Parathyroid adenoma (tissue), 2 donors: ENCODE measurements around the gene DPH7.
A peak's percentile ranks its signal among the peaks of the same experiment; 100 is the strongest.

Experiments
- H2AFZ ChIP-seq: fragments of 300-600 bp; sonication (generic); one replicate; pipeline ENCODE4 v1.7.0; 2017; ENCODE audit warnings: antibody characterized with exemption, mild to moderate bottlenecking
- H3K27ac ChIP-seq: fragments of 300-600 bp; sonication (generic); one replicate; pipeline ENCODE4 v1.7.0; 2017
- H3K27me3 ChIP-seq: fragments of 300-600 bp; sonication (generic); one replicate; pipeline ENCODE4 v1.7.0; 2017; ENCODE audit warnings: low read length; ENCODE audit not compliant: control insufficient read depth, insufficient read depth
- H3K36me3 ChIP-seq: fragments of 300-600 bp; sonication (generic); one replicate; pipeline ENCODE4 v1.7.0; 2017; ENCODE audit warnings: low read length; ENCODE audit not compliant: control insufficient read depth, insufficient read depth
- H3K4me1 ChIP-seq: fragments of 300-600 bp; sonication (generic); one replicate; pipeline ENCODE4 v1.7.0; 2017; ENCODE audit warnings: control low read depth
- H3K4me2 ChIP-seq: fragments of 300-600 bp; sonication (generic); one replicate; pipeline ENCODE4 v1.7.0; 2017; ENCODE audit warnings: low read length
- H3K4me3 ChIP-seq: fragments of 300-600 bp; sonication (generic); one replicate; pipeline ENCODE4 v1.7.0; 2017; ENCODE audit warnings: low read depth, low read length
- H3K79me2 ChIP-seq: fragments of 300-600 bp; sonication (generic); one replicate; pipeline ENCODE4 v1.7.0; 2017; ENCODE audit warnings: control low read depth
- H3K9ac ChIP-seq: fragments of 300-600 bp; sonication (generic); one replicate; pipeline ENCODE4 v1.7.0; 2017; ENCODE audit warnings: mild to moderate bottlenecking
- H3K9me3 ChIP-seq: fragments of 300-600 bp; sonication (generic); one replicate; pipeline ENCODE4 v1.7.0; 2017; ENCODE audit warnings: low read length; ENCODE audit not compliant: control insufficient read depth
- TF ChIP-seq, protein P1 (sequence below): fragments of 300-600 bp; sonication (generic); IDR thresholded peaks from one replicate; pipeline ENCODE4 v1.7.0; 2017; ENCODE audit warnings: antibody characterized with exemption, mild to moderate bottlenecking
- donor health status: primary hyperparathyroidism.

Gene DPH7

GRCh38 chr9:137592767-137593166 lies 14.0 kb upstream of the DPH7 start:
- TF ChIP-seq, protein P1, sequence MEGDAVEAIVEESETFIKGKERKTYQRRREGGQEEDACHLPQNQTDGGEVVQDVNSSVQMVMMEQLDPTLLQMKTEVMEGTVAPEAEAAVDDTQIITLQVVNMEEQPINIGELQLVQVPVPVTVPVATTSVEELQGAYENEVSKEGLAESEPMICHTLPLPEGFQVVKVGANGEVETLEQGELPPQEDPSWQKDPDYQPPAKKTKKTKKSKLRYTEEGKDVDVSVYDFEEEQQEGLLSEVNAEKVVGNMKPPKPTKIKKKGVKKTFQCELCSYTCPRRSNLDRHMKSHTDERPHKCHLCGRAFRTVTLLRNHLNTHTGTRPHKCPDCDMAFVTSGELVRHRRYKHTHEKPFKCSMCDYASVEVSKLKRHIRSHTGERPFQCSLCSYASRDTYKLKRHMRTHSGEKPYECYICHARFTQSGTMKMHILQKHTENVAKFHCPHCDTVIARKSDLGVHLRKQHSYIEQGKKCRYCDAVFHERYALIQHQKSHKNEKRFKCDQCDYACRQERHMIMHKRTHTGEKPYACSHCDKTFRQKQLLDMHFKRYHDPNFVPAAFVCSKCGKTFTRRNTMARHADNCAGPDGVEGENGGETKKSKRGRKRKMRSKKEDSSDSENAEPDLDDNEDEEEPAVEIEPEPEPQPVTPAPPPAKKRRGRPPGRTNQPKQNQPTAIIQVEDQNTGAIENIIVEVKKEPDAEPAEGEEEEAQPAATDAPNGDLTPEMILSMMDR = no peak
- Histone ChIP-seq H3K4me3 (no peak overlapping the region), H2AFZ (no peak overlapping the region), H3K36me3 (no peaks in the 10 kb centered on the region), H3K27ac (no peak overlapping the region), H3K27me3 (no peaks in the 10 kb centered on the region), H3K79me2 (no peaks in the 10 kb centered on the region), H3K4me2 (no peak overlapping the region), H3K9ac (no peak overlapping the region), H3K9me3 (no peaks in the 10 kb centered on the region), H3K4me1 (peaks cover 4% of the 10 kb centered on the region)

DNA sequence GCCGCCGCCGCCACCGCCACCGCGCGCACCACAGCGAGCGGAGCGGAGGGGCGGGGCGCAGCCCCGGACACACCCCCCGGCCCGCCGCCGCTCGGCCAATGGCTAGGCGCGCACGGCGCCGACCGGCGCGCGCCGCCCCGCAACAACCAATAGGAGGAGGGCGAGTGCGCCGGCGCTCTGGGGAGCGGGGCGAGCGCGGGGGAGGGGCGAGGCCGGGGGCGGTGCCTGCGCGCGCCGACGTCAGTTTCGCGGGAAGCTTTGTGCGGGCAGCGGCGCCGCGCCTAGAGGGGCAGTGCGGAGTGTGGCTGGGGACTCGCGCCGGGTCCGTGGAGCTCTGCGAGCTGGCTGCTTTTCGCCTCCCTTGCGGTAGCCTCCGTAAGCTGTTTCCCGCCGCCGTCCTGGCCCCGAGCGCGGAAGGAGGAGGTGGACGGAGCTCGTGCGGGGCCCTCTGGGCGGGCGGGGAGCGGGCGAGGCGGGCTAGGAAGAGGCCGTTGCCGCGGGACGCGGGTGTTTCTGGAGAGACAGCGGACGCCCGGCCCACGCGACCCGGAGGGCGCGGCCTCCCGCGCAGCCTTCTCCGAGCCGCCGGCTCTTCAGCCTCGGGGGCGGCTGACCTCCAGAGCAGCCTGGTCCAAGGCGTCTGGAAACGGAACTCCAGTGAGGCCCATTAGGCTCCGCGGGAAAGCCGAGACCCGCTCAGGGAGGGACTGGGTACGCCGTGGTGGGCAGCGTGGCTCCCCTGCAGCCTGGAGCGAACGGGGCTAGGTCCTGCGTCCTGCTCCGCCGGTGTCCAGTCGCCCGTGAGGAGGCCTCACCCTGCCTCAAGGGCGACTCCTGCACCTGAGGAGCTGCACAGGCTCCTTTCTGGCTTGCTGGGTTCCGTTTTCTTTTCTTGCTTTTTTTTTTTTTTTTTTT lies 12.0 kb upstream of the DPH7 start, which contains the start of gene ZMYND19:
Gene ZMYND19 (minus strand): TSS at position 44 of the 915 bp plus-strand sequence. CDS start 249 bp downstream, outside the sequence.
- Histone ChIP-seq H3K4me3 (peak within 1 kb of the TSS; percentile 75), H2AFZ (peak within 1 kb of the TSS; percentile 83), H3K4me2 (peak within 1 kb of the TSS; percentile 91), H3K9me3 (no peaks in the 10 kb centered on the region), H3K9ac (no peak within 1 kb of the TSS), H3K36me3 (no peaks in the 10 kb centered on the region), H3K4me1 (peaks cover 4% of the 10 kb centered on the region), H3K27me3 (no peaks in the 10 kb centered on the region), H3K79me2 (no peaks in the 10 kb centered on the region), H3K27ac (no peak within 1 kb of the TSS)
- TF ChIP-seq, protein P1 = no peak

DNA sequence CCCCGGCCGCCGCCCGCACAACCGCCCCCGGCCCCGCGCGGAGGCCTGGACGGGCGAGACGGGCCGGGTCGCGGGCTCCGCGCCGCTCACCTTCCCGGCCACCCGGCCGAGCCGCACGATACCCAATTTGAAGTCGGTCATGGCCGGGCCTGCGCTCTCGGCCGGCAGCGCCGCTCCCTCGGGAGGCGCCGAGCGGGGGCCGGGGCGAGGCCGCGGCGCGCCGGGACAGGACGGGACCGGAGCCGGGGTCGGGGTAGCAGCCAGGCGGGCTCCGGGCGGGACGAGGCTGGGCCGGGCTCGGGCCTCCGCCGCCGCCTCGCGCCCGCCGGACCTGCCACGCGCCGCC lies 11.4 kb upstream of the DPH7 start:
- Histone ChIP-seq H3K4me3 (no peak overlapping the region), H3K4me2 (no peak overlapping the region), H3K27me3 (no peaks in the 10 kb centered on the region), H3K9ac (no peak overlapping the region), H3K9me3 (no peaks in the 10 kb centered on the region), H3K79me2 (no peaks in the 10 kb centered on the region), H3K36me3 (no peaks in the 10 kb centered on the region), H2AFZ (no peak overlapping the region), H3K4me1 (peaks cover 4% of the 10 kb centered on the region), H3K27ac (no peak overlapping the region)
- TF ChIP-seq, protein P1 = no peak

- H3K36me3 ChIP-seq = no peaks in the 10 kb centered on the region
- no peak overlapping the region for H2AFZ ChIP-seq
- H3K27ac ChIP-seq = no peak overlapping the region
- peak overlapping the region; percentile 47 for H3K4me3 ChIP-seq
- H3K9me3 ChIP-seq = no peaks in the 10 kb centered on the region
- H3K9ac ChIP-seq = no peak overlapping the region
- H3K4me2 ChIP-seq = peak overlapping the region; percentile 76
- H3K27me3 ChIP-seq = no peaks in the 10 kb centered on the region
- peaks cover 4% of the 10 kb centered on the region for H3K4me1 ChIP-seq
- no peaks in the 10 kb centered on the region for H3K79me2 ChIP-seq
- TF ChIP-seq, protein P1 = no peak
Measured at GRCh38 chr9:137589441-137590122, 10.9 kb upstream of the DPH7 start.
